NCI-H2227 treated with DMSO at 0.1 percent for 48 hours (cell line): ENCODE data around the gene ARHGAP40.
A peak's percentile ranks its signal among the peaks of the same experiment; 100 is the strongest.

Experiments used
- DNase-seq: peaks from one replicate; lab custom pipeline; 2025; lab: John Stamatoyannopoulos, UW

Gene ARHGAP40

DNA sequence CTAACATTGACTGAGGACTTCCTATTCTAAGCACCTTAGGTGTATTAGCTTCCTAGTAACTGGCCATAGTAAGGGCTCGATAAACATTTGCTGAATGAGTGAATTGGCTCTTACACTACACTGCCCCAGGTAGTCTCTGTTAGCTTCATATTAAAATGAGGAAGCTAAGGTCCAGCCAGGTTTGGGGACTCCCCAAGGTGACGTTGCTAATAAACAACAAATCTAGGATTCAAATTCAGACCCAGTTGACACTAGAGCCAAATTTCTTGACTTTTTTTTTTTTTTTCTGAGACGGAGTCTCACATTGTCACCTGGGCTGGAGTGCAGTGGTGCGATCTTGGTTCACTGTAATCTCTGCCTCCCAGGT, 16.2 kb downstream of the ARHGAP40 start:
- DNase-seq: no peak

DNA sequence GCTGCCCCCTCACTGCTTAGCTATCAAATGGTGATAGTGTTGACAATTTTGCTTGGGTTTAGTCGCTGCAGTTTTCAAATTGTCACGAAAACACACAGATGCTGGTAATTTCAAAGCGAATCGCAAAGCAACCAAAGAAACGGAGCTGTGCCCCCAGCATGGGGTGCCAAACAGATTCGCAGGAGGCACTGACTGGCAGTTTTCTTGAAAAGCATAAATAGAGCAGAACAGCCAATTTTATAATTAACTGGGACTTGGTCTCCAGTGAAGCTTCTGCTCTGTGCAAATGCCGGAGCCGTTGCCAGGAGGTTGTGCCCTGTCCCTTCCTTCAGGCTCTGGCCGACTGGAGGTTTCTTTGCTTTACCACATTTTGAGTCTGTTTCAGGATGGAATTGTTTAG, 18.8 kb downstream of the ARHGAP40 start:
- peak; percentile 73 for DNase-seq

DNA sequence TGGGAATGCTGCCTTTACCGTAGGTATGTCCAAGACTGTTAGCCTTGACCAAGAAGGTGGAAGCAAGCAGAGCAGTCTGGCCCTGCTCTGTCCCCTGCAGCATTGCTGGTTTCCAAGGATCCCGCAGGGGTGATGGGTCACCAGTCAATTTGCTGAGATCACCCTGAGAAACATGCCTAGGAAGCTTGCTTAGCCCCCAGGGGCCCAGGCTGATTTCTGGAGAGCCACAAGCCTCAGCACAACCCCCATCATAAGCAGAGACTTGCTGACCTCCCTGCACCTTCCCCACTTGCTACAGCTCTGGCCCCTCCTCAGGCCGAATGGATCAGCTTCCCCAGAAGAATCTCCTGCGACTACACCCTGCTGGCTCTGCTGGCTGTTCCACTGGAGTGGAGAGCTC, 21.5 kb downstream of the ARHGAP40 start:
- DNase-seq: no peak

DNA sequence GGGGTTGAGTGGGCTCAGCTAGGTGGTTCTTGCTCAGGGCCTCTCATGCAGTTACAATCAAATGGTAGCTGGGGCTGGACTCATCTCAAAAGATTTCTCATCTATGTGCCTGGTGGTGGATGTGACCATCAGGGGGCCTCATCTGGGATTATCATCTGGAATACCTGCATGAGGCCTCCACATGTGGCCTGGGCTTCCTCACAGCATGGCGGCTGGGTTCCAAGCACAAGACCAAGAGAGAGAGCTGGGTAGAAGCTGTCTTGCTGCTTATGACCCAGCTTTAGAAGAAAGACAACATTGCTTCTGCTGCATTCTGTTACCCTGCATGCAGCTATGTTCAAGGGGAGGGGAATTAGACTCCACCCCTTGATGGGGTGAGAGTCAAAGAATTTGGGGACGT, 22.5 kb downstream of the ARHGAP40 start:
- DNase-seq: no peak

DNA sequence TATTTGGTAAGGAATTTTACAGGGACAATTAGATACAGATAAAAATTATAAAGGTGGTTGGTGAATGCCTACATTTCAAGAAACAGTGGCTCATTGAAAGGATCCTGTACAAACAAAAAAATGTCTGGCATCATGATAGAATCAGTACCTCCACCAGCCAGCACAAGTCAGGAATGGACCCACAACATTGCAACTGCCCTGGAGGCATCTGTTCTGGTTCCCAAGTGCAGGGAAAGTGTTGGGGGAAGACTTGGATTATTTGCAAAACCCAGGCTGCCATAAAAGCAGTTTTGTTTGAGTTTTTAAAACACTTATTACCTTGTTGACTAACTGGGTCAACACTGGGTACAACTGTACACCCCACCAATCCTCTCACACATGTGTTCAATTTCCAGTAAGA, 24.3 kb downstream of the ARHGAP40 start:
- DNase-seq: no peak

DNA sequence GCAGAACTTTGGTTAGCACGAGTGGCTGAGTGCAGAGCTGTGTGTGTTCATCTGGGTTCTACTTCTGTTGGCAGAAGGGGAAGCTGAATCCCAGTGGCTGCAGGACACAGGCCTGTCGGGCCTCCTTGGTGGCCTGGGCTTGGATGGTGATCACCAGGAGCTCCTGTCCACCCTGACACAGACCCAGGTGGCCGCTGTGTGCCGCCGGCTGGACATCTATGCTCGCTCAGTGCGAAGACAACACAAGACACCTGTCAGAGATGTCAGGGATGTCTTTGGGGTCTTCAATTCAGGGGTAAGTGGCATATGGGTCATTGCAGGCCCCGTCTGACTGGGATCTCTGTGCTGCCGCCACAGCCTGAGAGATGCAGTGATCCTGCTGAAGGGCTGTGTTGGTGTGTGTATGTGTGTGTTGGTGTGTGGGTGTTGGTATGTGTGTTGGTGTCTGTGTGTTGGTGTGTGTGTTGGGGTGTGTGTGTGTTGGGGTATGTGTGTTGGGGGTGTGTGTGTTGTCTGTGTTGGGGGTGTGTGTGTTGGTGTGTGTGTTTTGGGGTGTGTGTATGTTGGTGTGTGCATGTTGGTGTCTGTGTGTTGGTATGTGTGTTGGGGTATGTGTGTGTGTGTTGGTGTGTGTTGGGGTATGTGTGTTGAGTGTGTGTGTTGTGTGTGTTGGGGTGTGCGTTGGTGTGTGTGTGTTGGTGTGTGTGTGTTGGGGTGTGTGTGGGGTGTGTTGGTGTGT, 25.5 kb downstream of the ARHGAP40 start:
- no peak for DNase-seq

DNA sequence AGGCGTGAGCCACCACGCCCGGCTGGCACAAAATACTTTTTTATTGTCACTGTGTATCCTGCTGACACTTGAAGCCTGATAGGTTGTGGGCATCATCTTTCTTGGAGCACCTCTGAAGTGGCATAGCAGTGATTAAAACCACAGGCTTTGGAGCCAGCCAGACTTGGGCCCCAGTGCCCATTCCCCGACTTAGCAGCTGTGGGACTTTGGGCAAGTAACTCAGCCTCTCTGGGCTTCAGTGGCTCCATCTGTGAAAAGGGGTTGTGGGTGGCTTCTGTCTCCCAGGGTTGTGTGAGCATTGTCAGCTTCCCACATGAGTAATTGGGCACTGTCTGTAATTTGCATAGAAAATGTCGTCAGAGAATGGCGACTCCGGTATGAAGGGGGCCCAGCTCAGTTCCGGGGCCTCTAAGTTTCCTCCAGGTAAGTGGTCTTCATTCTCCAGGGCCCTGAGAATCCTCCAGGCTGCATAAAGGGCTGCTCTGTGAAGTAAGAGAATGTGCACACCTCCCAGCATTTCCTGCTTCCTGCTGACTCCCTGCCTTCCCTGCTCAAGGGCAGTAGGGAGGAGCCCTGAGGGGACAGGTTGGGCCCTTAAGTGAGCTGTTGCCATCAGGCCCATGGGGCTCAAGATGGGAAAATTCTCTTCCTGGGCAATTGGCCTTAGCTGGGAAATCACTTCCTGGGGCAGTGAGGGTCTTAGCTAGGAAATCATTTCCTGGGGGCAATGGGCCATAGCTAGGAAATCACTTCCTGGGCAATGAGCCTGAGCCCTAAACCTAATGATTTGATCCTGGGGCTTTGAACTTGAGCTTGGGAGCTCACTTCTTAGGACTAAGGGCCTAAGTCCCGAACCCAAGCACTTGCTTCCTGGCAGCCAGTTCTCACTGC, 27.2 kb downstream of the ARHGAP40 start:
- DNase-seq: no peak

DNA sequence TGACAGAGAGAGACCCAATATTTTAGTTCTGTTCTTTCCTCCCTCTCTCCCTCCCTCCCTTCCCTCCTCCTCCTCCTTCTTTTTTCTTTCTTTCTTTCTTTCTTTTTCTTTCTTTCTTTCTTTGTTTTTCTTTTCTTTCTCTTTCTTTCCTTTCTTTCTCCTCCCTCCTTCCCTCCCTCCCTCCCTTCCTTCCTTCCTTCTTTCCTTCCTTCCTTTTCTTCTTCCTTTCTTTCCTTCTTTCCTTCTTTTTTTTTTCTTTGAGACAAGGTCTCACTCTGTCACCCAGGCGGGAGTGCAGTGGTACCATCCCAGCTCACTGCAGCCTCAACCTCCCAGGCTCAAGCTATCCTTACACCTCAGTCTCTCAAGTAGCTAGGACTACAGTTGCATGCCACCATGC, 28.4 kb downstream of the ARHGAP40 start:
- no peak for DNase-seq

DNA sequence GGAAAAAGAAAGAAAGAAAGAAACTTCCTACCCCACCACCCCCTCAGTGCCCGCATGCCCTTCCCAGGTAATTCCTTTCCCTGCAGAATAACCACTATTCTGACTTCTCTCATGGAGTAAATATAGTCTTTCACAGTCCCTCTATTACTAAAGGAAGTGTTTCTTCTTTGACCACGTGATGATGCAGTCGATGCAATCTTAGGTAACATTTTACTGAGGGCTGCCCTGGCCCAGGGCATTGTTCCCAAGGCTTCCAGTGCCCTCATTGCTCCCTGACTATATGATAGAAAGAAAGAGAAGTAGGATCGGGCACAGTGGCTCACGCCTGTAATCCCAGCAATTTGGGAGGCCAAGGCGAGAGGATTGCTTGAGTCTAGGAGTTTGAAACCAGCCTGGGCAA, 29.1 kb downstream of the ARHGAP40 start:
- DNase-seq: no peak

DNA sequence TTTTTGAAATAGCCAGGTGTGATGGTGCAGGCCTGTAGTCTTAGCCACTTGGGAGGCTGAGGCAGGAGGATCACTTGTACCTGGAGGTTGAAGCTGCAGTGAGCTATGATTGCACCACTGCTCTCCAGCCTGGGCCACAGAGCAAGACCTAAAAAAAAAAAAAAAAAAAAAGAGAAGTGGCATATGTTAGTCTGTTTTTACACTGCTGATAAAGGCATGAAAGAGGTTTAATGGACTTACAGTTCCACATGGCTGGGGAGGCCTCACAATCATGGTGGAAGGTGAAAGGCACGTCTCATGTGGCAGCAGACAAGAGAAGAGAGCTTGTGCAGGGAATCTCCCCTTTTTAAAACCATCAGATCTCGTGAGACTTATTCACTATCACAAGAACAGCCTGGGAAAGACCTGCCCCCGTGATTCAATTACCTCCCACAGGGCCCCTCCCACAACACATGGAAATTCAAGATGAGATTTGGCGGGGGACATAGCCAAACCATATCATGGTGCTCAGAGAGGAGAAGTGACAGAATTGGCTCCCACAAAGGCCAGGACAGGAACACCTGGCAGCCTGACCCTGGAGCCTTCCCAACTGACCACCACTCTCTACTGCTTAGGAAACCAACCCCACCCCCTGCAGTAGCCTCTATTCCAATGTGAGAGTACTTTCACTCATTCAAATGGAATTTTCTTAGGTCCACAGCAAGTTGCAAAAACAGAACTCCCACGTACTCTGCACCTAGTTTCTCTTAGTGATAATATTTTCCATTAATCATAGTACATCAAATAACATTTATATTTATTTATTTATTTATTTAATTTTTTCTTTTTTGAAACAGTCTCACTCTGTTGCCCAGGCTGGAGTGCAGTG, 29.8 kb downstream of the ARHGAP40 start:
- no peak for DNase-seq

DNA sequence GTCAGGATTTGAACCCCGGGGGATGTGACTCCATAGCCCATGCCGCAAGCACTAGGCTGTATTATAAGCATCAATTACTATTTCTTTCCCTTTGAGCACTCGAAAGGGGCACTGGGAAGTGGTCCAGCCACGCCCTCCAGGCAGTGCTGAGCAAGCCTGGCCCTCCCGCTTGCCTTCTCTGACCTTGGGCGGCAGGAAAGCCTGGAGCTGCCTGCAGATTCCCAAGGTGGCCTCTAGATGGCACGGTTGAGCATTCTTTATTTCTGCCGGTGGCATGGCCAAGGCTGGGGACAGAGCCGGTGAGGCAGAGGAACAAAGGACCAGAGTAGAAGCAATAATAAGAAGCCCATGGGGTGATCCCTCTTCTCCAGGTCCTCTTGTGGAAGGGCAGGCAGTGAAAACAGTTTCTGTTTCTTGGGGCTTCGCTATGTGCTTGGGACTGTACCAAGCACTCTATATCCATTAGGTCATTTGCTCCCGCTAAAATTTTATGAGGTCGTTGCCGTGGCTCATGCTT, 32.0 kb downstream of the ARHGAP40 start:
- DNase-seq: peak; percentile 63

DNA sequence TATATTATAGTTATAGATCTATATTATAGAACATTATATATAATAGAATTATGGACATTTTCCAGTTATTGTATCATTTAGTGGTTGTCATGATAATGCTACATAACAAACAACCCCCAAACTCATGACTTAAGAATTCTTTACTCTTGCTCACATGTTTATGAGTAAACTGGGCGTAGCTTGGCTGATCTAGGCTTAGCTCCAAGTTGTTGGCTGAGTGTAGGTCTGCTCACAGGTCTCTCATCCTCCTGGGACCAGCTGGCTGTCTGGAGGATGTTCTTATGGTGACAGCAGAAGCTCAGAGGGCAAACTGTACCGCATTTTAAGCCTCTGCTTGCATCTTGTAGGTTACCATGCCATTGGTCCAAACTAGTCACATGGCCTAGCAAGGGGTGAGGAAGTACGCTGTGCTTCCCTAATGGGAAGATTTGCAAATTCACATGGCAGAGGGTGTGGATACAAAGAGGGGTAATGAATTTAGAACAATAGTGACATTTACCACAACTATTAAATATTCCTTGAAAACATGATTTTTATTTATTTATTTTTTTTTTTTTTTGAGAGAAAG, 34.2 kb downstream of the ARHGAP40 start:
- no peak for DNase-seq

DNA sequence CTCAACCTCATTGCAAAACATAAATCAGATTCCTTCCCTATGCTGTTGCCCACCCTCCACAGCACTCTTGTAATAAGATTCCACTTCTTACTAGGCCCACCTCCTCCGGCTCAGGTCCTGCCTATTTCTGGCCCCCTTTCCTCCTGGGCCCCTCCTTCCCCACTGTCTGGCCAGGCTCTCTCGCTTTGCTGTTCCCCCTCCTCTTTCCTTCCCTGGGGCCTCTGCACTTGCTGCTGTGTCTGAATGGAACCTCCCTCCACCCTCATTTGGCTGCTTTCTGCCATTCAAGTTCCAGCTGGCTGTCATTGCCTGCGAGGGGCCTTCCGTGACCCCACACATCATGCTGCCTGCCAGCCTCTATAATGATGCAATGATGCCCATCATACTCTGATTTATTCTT, 38.9 kb downstream of the ARHGAP40 start:
- DNase-seq: peak; percentile 84

DNA sequence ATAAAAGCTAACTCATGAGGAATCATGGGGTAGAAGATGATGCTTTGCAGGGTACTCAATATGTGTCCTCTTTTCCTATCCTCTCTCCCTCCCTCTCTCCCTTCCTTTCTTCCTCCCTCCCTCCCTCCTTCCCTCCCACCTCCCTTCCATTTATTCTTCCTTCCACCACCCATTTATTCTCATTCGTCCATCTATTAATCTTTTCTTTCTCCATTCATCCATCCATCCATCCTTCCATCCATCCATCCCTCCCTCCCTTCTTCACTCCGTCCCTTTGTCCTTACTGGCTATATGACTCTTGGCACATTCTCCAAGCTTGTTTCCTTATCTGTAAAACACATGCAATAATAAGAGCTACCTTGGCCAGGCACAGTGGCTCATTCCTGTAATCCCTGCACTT, 40.9 kb downstream of the ARHGAP40 start:
- DNase-seq: no peak

DNA sequence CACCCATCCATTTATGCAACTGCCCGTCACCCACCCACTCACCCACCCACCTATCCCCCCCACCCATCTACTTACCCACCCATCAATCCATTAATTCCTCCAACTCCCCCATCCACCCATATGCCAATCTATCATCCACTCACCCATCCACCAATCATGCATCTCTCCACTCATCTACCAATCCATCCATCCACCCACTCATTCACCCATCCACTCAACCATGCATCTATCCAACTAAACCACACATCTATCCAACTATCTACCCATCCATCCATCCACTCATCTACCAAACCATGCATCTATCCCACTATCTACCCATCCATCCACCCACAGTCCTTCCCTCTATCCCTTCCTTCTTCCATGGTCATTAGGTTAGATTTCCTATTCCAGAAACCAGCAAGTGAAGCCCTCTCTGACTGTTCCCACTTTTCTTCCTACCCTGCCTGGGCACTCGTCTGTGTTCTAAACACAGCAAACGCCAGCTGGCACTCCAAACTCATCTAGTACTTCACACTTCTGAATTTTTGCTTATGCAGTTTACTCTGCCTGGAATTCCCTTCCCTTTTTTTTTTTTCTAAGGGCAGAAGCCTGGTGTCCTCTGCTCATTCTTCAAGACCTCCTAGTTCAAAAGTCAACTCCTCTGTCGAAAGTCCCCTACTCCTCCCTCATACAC, 43.1 kb downstream of the ARHGAP40 start:
- no peak for DNase-seq

DNA sequence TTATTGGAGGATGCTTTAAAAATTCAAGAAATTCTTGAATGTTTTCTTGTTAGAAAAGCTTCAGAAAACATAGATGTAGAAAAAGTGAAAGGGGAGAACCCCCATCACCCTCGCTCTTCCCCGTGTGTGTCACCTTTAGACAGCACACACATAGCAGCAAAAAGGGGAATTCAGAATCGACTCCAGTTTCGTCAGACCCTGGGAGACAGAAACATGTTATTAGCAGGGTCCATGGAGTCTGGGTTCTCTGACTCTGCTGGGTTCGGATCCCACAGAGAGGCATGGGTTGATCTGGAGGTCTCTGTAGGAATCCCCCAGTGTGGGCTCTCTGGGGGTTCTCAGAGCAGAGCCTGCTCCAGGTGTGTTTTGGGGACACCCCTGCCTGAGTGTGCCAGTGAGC, 43.7 kb downstream of the ARHGAP40 start:
- DNase-seq: no peak

DNA sequence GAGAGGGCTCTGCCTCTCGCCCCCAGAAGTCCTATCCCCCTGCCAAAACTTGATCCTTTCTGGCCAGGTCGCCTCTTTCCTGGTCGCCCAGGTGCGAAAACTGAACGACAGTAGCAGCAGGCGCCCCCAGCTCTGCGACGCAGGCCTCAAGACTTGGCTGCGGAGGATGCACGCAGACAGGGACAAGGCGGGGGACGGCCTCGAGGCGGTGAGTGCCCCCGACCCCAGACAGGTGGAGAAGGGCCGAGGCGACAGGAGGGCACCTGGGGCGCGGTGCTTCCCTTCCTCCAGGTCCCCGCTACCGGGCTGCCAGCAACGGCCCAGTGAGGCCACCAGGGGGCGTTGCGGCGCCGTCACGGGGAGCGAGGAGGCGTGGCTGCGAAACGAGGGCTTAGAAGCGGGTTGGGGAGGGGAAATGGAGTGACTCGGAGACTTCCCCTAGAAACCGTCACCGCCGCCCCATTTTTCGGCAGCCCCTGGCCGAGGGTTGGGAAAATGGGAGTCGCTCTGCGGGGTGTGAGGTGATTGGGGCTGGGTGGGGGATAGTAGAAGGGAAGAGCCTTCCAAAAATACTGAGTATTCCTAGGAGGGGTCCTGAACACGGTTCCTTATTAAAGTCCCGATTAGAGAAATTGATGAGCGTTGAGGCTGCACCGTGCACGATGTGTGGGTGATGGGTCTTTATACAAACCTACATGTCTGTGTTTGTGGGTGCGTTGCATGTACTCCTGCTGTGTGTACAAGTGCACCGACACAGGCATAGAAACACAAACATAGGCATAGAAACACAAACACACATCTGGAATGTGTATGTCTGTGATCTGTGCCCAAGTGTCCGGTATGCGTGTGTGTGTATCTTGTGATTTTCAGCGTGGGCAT, 44.6 kb downstream of the ARHGAP40 start:
- DNase-seq: peak; percentile 61

DNA sequence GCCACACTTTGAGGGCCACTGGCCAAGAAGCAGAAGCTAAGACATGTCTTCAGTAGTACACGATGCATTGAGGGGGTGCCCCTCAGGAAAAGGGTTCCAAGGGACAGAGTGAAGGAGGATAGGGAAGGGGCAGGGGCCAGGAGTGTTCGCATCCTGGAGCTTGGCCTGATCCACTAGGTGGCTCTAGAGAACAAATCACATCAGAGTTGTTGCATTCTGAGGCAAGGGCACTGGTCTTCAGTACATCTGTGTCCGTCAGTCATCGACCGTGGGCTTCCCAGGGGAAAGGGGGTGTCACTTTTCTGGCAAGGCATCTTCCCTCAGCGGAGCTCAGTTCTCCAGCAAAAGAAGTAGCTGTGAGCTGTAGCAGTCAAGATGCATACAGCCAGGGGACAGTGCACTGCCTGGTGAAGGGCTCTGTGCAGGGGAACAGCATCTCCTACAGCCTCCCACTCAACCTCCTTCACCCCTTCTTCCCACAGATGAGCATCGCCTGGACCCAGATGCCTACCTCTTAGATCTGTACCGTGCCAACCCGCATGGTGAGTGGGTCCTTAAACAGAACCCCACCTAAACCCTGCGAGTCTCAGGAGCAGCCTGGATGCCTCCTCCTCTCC, 47.8 kb downstream of the ARHGAP40 start:
- DNase-seq: peak; percentile 78

DNA sequence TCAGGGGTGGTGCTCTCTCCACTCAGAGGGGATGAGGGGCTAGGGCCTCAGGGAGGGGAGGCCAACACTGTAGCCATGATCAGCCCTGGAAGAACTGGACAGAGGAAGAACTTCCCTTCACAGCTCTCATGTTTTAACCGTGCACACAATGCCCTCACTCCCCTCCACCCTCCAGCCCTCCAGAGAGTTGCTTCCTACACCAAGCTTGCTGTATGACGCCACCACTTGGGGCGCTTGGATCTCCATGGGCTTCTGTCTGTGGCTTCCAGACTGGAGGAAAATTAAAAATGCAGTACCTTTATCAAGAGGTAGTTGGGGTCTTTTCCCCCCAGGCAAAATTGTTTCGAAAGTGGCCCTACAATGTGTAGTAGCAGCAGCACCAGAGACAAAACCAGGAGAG, 48.4 kb downstream of the ARHGAP40 start:
- no peak for DNase-seq

DNA sequence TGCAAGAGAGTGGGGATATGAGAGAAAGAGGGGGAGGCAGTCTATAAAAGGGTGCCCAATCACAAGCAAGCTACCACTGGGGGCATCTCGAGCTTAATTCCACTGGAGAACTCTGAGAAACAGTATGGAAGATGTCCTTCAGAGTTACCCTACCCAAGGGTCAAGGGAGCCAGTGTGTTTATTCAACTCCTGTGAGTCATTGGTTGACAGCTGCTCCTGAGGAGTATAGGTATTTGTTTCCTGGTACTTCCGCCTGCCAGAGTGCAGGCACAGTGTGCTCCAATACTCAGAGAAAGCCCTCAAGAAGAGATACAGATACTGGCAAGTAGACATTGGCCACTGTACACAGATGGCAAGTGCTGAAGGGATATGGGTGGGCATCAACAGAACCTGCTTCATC, 49.5 kb downstream of the ARHGAP40 start:
- DNase-seq: no peak
